CD4-positive, alpha-beta T cell (primary cell): ENCODE data around the gene TBX4. TPM values are rescaled to one million over a fixed set of nuclear protein-coding genes. Genes with fewer than 3 reads are reported as not detected.

Experiments used
- ATAC-seq: fragments of 200-7000 bp; cut with Tn5 transposase; one replicate; pipeline ENCODE4 v1.10.0; 2022; ENCODE audit warnings: mild to moderate bottlenecking; ENCODE audit not compliant: poor library complexity
- CTCF ChIA-PET: fragments of 350-600 bp; sonication (Branson Sonifier 250); formaldehyde crosslinking; loops from one replicate; lab custom pipeline; 2021; ENCODE audit warnings: antibody characterized with exemption, inconsistent platforms; lab: Charles Lee
- POLR2A ChIA-PET: fragments of 350-600 bp; sonication (Branson Sonifier 250); formaldehyde crosslinking; loops from one replicate; lab custom pipeline; 2021; ENCODE audit warnings: antibody characterized with exemption, inconsistent platforms; lab: Charles Lee
- DNase-seq, 14 experiments: peaks; one replicate each; pipeline ENCODE4 v3.0.0-alpha.2; 2013 to 2020; ENCODE audit warnings: mixed read lengths in 2 of 14
- H3K27ac ChIP-seq, 2 donors: one replicate each; pipeline versions ENCODE4 v1.5.1 to v1.7.0; 2013; ENCODE audit warnings: low read length in 2 of 2, low read depth in 1 of 2, mild to moderate bottlenecking in 1 of 2
- H3K27me3 ChIP-seq, 2 experiments: 1 replicate in 1 of 2; 2 replicates in 1 of 2; pipeline versions ENCODE4 v1.6.1 to v1.7.0; 2013; ENCODE audit warnings: low read length in 2 of 2, control low read depth in 1 of 2, mild to moderate bottlenecking in 1 of 2, moderate library complexity in 1 of 2; ENCODE audit not compliant: insufficient read depth in 2 of 2, control insufficient read depth in 1 of 2
- H3K36me3 ChIP-seq: one replicate; pipeline ENCODE4 v1.6.1; 2013; ENCODE audit warnings: low read length, control low read depth; ENCODE audit not compliant: insufficient read depth
- H3K4me1 ChIP-seq: one replicate; pipeline ENCODE4 v1.6.1; 2013; ENCODE audit warnings: low read length, control low read depth; ENCODE audit not compliant: insufficient read depth
- H3K4me3 ChIP-seq: one replicate; pipeline ENCODE4 v1.5.1; 2013; ENCODE audit warnings: mild to moderate bottlenecking, low read length, moderate library complexity
- H3K9me3 ChIP-seq, 2 experiments: 1 replicate in 1 of 2; 2 replicates in 1 of 2; pipeline versions ENCODE4 v1.6.1 to v1.7.0; 2013; ENCODE audit warnings: low read length in 2 of 2, mild to moderate bottlenecking in 2 of 2, control low read depth in 1 of 2, moderate library complexity in 1 of 2; ENCODE audit not compliant: control insufficient read depth in 1 of 2, insufficient read depth in 1 of 2
- H3K27ac Mint-ChIP-seq: one replicate; pipeline ENCODE4 v1.8.0; 2020; ENCODE audit warnings: mixed read lengths
- H3K27me3 Mint-ChIP-seq: one replicate; pipeline ENCODE4 v1.8.0; 2021; ENCODE audit warnings: mixed read lengths
- H3K36me3 Mint-ChIP-seq: one replicate; pipeline ENCODE4 v1.8.0; 2021; ENCODE audit warnings: low read depth, mixed read lengths
- H3K4me1 Mint-ChIP-seq: one replicate; pipeline ENCODE4 v1.8.0; 2021; ENCODE audit warnings: low read depth, mixed read lengths
- H3K4me3 Mint-ChIP-seq: one replicate; pipeline ENCODE4 v1.8.0; 2020; ENCODE audit warnings: mild to moderate bottlenecking, mixed read lengths
- H3K9me3 Mint-ChIP-seq: one replicate; pipeline ENCODE4 v1.8.0; 2020; ENCODE audit warnings: mixed read lengths
- intact Hi-C, 2 experiments: fragments of 100-400 bp; cut with DNase I in 1 of 2; cut with micrococcal nuclease in 1 of 2; formaldehyde crosslinking; loops; one replicate each; pipeline versions ENCODE4 v1.15.1 to v1.9.0; 2023 to 2025; cut with DNase I, micrococcal nuclease
- total RNA-seq, 174 experiments: library from RNA in 2 of 174; stranded (reverse) in 2 of 174; gene quantifications; one replicate each; pipeline ENCODE4 v1.2.3 and lab custom pipeline; 2021 to 2026
- TF ChIP-seq, protein P1 (sequence below): fragments of 200-600 bp; IDR thresholded peaks from one replicate; pipeline ENCODE4 v1.8.0; 2022; ENCODE audit warnings: antibody characterized with exemption, mild to moderate bottlenecking

Gene TBX4
- total RNA-seq, 2 experiments from 2014 or later, result not detected

DNA sequence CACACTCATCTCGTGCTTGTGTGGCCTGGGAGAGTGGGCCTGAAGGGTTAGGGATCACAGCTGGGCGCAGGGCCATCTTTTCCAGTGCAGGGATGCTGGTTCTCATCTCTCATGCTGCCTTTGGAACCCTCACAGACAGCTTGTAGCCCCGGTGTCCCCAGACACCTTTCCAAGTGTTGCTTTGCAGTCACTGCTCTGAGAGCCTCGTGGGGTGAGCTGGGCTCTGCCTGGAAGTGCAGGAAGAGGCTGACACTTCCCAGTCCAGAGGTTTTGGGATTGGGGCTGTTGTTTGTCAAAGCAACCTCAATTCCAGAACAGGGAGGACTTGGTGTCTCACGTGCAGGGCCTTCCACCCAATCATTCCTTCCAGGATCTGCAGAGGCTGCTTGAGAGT, 28.2 kb downstream of the TBX4 start:
- H3K27me3 ChIP-seq, result peaks cover 0 to 4% of the 10 kb centered on the region in 2 experiments
- ATAC-seq (no peak), DNase-seq (no peak)
- H3K9me3 ChIP-seq, result peaks cover 0 to 6% of the 10 kb centered on the region in 2 experiments
- no peak overlapping the region for H3K4me3 Mint-ChIP-seq
- H3K27me3 Mint-ChIP-seq, result peaks cover 12% of the 10 kb centered on the region
- no peak overlapping the region for H3K27ac ChIP-seq
- CTCF ChIA-PET, result no interaction called here
- intact Hi-C loops, result no loop called here
- H3K9me3 Mint-ChIP-seq, result no peaks in the 10 kb centered on the region
- H3K4me3 ChIP-seq, result no peak overlapping the region
- no peaks in the 10 kb centered on the region for H3K4me1 ChIP-seq
- no peaks in the 10 kb centered on the region for H3K36me3 Mint-ChIP-seq
- POLR2A ChIA-PET, result no interaction called here
- no peak overlapping the region for H3K27ac Mint-ChIP-seq
- TF ChIP-seq, protein P1, sequence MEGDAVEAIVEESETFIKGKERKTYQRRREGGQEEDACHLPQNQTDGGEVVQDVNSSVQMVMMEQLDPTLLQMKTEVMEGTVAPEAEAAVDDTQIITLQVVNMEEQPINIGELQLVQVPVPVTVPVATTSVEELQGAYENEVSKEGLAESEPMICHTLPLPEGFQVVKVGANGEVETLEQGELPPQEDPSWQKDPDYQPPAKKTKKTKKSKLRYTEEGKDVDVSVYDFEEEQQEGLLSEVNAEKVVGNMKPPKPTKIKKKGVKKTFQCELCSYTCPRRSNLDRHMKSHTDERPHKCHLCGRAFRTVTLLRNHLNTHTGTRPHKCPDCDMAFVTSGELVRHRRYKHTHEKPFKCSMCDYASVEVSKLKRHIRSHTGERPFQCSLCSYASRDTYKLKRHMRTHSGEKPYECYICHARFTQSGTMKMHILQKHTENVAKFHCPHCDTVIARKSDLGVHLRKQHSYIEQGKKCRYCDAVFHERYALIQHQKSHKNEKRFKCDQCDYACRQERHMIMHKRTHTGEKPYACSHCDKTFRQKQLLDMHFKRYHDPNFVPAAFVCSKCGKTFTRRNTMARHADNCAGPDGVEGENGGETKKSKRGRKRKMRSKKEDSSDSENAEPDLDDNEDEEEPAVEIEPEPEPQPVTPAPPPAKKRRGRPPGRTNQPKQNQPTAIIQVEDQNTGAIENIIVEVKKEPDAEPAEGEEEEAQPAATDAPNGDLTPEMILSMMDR, result no peak
- H3K36me3 ChIP-seq, result no peaks in the 10 kb centered on the region
- H3K4me1 Mint-ChIP-seq, result no peaks in the 10 kb centered on the region

DNA sequence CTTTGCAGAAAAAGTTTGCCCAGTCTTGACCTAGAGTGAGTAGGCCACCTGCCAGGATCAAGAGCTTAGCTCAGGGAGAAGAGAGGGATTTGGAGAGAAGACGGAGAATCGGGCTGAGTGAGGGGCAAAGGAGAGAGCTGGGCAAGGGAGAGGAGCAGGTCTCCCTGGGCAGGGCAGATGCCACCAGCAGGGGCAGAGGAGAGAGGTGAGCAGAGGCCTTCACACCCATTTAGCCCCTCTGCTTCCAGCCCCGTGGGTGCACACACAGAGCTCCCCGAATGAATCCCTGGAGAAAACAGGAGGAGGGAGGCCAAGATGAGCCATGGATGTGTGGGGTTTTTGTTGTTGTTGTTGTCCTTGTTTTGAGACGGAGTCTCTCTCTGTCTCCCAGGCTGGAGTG, 29.2 kb downstream of the TBX4 start:
- Histone ChIP-seq H3K36me3 (no peaks in the 10 kb centered on the region), H3K4me3 (no peak overlapping the region), H3K27ac (no peak overlapping the region), H3K27me3 (no peaks in the 10 kb centered on the region), H3K9me3 (peaks cover 0 to 6% of the 10 kb centered on the region in 2 experiments), H3K4me1 (no peaks in the 10 kb centered on the region)
- no peak for DNase-seq
- no peaks in the 10 kb centered on the region for H3K36me3 Mint-ChIP-seq
- H3K4me1 Mint-ChIP-seq, result no peaks in the 10 kb centered on the region
- peaks cover 3% of the 10 kb centered on the region for H3K27me3 Mint-ChIP-seq
- ChIA-PET POLR2A (no interaction called here), CTCF (no interaction called here)
- TF ChIP-seq, protein P1, result no peak
- intact Hi-C loops, result no loop called here
- no peaks in the 10 kb centered on the region for H3K9me3 Mint-ChIP-seq
- H3K27ac Mint-ChIP-seq, result no peak overlapping the region
- ATAC-seq, result no peak
- no peak overlapping the region for H3K4me3 Mint-ChIP-seq

DNA sequence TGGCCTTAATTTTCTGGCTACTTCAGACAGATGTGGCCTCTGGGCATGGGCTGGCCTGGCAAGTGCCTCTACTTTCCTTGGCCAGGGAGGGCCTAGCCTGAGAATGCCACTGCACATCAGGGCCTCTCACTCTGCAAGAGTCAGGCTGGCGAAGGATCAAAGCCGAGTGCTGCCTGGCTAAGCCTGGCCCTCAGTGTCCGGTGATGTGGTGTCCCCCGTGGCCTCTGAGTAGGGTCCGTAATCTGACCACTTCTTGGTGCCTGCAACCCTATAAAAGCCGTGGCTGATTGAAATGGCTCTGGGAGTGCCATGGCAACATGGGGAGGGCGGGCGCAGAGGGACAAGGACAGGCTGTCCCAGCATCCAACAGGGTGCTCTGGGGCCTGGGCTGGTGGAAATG, 30.2 kb downstream of the TBX4 start:
- DNase-seq, result no peak
- no peaks in the 10 kb centered on the region for H3K4me1 Mint-ChIP-seq
- no peak overlapping the region for H3K4me3 ChIP-seq
- TF ChIP-seq, protein P1, result no peak
- ChIA-PET CTCF (no interaction called here), POLR2A (no interaction called here)
- no peaks in the 10 kb centered on the region for H3K36me3 Mint-ChIP-seq
- H3K27me3 ChIP-seq, result no peaks in the 10 kb centered on the region
- no peak overlapping the region for H3K27ac ChIP-seq
- no peaks in the 10 kb centered on the region for H3K36me3 ChIP-seq
- H3K9me3 ChIP-seq, result no peaks in the 10 kb centered on the region
- ATAC-seq, result no peak
- intact Hi-C loops, result no loop called here
- H3K4me1 ChIP-seq, result no peaks in the 10 kb centered on the region
- peaks cover 5% of the 10 kb centered on the region for H3K27me3 Mint-ChIP-seq
- no peaks in the 10 kb centered on the region for H3K9me3 Mint-ChIP-seq
- no peak overlapping the region for H3K4me3 Mint-ChIP-seq
- no peak overlapping the region for H3K27ac Mint-ChIP-seq
